T-helper 1 cell (primary cell): ENCODE measurements around the gene ARHGEF17.

Experiments
- DNase-seq, 5 donors: peaks; one replicate each; pipeline ENCODE4 v3.0.0-alpha.2; 2012 to 2020

The ARHGEF17 gene

GRCh38 chr11:73383249-73384124, 75.4 kb downstream of the ARHGEF17 start:
- DNase-seq, result no peak

- DNase-seq, result no peak
These were observed 76.0 kb downstream of the ARHGEF17 start for GRCh38 chr11:73384125-73384441.

GRCh38 chr11:73384531-73384871, 76.4 kb downstream of the ARHGEF17 start:
- no peak for DNase-seq

- DNase-seq, result peak in 1 of 5 donors; percentile 17
These were observed 77.0 kb downstream of the ARHGEF17 start for GRCh38 chr11:73384872-73385689.

GRCh38 chr11:73386016-73386415, 77.9 kb downstream of the ARHGEF17 start:
- no peak for DNase-seq

- no peak for DNase-seq
These were observed 78.5 kb downstream of the ARHGEF17 start for GRCh38 chr11:73386546-73386945.

GRCh38 chr11:73387594-73388264, 79.7 kb downstream of the ARHGEF17 start:
- DNase-seq, result no peak

- DNase-seq, result no peak
These were observed 80.4 kb downstream of the ARHGEF17 start for GRCh38 chr11:73388265-73389133.

- DNase-seq, result no peak
These were observed 81.1 kb downstream of the ARHGEF17 start for GRCh38 chr11:73389134-73389525.

- DNase-seq, result no peak
These were observed 81.8 kb downstream of the ARHGEF17 start for GRCh38 chr11:73389916-73390315.

GRCh38 chr11:73390601-73391565, 82.8 kb downstream of the ARHGEF17 start:
- DNase-seq, result no peak

GRCh38 chr11:73391665-73392064, 83.6 kb downstream of the ARHGEF17 start:
- DNase-seq, result no peak

GRCh38 chr11:73392108-73393010, 84.3 kb downstream of the ARHGEF17 start:
- no peak for DNase-seq

- no peak for DNase-seq
These were observed 84.9 kb downstream of the ARHGEF17 start for GRCh38 chr11:73393011-73393380.

GRCh38 chr11:73393479-73394415, 85.7 kb downstream of the ARHGEF17 start:
- peak; percentile 33 to 63 (median 48) for DNase-seq

GRCh38 chr11:73394416-73395296, 86.6 kb downstream of the ARHGEF17 start:
- DNase-seq, result no peak

- no peak for DNase-seq
These were observed 87.5 kb downstream of the ARHGEF17 start for GRCh38 chr11:73395297-73396208.
